BJ (cell line): ENCODE results near the gene FBXO47. TPM values are rescaled to one million over a fixed set of nuclear protein-coding genes. Genes with fewer than 3 reads are reported as not detected.
"Not testable (repeated sequence)": the region's sequence is repeated elsewhere in the genome, so short reads cannot be mapped to it uniquely, and the experiment has no call there.

Source experiments
- CTCF ChIA-PET: fragments of 350-600 bp; formaldehyde crosslinking; extraction: SDS; loops from one replicate; lab custom pipeline; 2021; ENCODE audit warnings: antibody characterized with exemption, inconsistent platforms; lab: Yijun Ruan, JAX
- POLR2A ChIA-PET: fragments of 300-600 bp; sonication (Branson Sonifier 250); formaldehyde crosslinking; extraction: SDS; loops from one replicate; lab custom pipeline; 2021; ENCODE audit warnings: antibody characterized with exemption; lab: Charles Lee
- DNase-seq: peaks from one replicate; pipeline ENCODE4 v3.0.0-alpha.2; 2011; ENCODE audit warnings: low read depth
- H3K27me3 ChIP-seq: 2 replicates; pipeline ENCODE4 v1.6.0; 2011; ENCODE audit warnings: low read length; ENCODE audit not compliant: control insufficient read depth, insufficient read depth
- H3K36me3 ChIP-seq: 2 replicates; pipeline ENCODE4 v1.5.1; 2011; ENCODE audit warnings: low read length; ENCODE audit not compliant: control insufficient read depth, insufficient read depth
- H3K4me3 ChIP-seq: 2 replicates; pipeline ENCODE4 v1.5.1; 2011; ENCODE audit warnings: low read depth, mild to moderate bottlenecking, control low read depth, low read length
- CTCF ChIP-seq: IDR thresholded peaks from 2 replicates; pipeline ENCODE4 v1.5.1; 2011; ENCODE audit warnings: low read depth, mild to moderate bottlenecking, control low read depth, inconsistent platforms, low read length, moderate library complexity; ENCODE audit not compliant: insufficient read depth
- polyA plus RNA-seq: library from polyadenylated mRNA; depleted of rRNA; stranded (reverse); fragments of >200 nt; gene quantifications from 2 replicates; pipeline ENCODE4 v1.2.3, GENCODE V29; 2011

Gene FBXO47
- polyA plus RNA-seq, 1 experiment = not detected

DNA sequence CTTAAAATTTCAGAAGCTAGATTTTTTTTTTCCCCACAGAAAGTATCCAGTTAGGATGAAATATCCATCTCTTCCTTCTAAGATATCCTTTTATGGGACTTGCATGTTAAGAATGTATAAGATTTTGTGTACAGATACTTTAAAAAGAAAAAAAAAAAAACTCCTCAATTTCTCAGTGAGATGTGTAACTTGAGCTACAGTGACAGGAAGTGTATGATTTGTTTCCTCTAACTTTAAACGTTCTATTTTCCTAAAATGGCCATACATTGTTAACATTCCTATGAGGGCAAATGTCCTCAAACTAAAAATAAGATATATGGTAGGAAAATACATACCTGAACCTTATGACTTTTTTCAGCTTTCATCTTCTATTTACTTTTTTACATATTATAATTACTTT is 8.9 kb downstream of the FBXO47 start:
- no peak for DNase-seq
- Histone ChIP-seq H3K36me3 (no peaks in the 10 kb centered on the region), H3K4me3 (no peak overlapping the region), H3K27me3 (no peaks in the 10 kb centered on the region)
- ChIA-PET CTCF (interaction anchor here (1.0 to 1.3 kb wide), 3 partner anchors 9 to 14 kb away, joined by 3 to 6 read pairs (median 3); partner anchors contain the start of gene FBXO47), POLR2A (interaction anchor here (0.5 to 0.7 kb wide), 2 partner anchors 90 to 274 kb away, joined by 3 to 16 read pairs; no protein-coding TSS in a partner anchor)
- TF ChIP-seq CTCF = no peak

DNA sequence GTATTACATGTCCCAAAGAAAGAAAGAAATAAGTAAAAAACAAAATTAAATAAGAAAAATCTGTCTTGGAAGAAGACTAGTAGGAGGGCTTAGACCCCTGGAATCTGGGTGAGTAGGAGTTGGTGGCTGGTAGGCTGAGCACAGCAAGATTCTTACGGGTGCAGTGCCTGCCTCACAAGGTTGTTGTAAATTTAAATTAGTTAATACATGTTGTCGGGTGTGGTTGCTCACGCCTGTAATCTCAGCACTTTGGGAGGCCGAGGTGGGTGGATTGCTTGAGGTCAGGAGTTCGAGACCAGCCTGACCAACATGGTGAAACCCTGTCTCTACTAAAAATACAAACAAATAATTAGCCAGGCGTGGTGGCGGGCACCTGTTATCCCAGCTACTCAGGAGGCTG is 13.4 kb downstream of the FBXO47 start:
- POLR2A ChIA-PET, CTCF ChIA-PET, DNase-seq, H3K4me3 ChIP-seq, H3K36me3 ChIP-seq, H3K27me3 ChIP-seq: not testable (repeated sequence)

- H3K36me3 ChIP-seq = no peaks in the 10 kb centered on the region
- ChIA-PET CTCF (interaction anchor here (0.7 kb wide), 1 partner anchor 627 kb away, joined by 3 read pairs; no protein-coding TSS in a partner anchor), POLR2A (no interaction called here)
- no peak for TF ChIP-seq CTCF
- H3K27me3 ChIP-seq = no peaks in the 10 kb centered on the region
- no peak for DNase-seq
- no peak overlapping the region for H3K4me3 ChIP-seq
Observed at GRCh38 chr17:38947189-38947588, 20.0 kb downstream of the FBXO47 start.

DNA sequence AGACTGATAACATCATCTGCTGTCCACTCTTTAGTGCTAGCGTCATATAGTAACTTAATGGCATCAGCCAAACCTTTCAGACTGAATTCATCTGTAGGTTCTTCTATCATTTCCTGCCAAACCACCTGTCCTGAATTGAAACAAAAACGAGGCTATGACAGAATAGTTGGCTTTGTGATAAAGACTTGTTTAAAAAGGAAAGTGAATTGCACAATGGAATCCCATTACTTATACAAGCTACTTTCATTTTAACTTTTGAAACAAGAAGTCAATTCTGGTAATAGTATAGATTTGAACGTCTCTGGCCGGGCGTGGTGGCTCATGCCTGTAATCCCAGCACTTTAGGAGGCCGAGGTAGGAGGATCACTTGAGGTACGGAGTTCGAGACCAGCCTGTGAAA is 23.6 kb downstream of the FBXO47 start:
- H3K36me3 ChIP-seq = no peaks in the 10 kb centered on the region
- ChIA-PET CTCF (interaction anchor here (0.9 kb wide), 1 partner anchor 11 kb away, joined by 3 read pairs; no protein-coding TSS in a partner anchor), POLR2A (no interaction called here)
- H3K27me3 ChIP-seq = no peaks in the 10 kb centered on the region
- no peak for TF ChIP-seq CTCF
- DNase-seq = no peak
- H3K4me3 ChIP-seq = no peak overlapping the region

DNA sequence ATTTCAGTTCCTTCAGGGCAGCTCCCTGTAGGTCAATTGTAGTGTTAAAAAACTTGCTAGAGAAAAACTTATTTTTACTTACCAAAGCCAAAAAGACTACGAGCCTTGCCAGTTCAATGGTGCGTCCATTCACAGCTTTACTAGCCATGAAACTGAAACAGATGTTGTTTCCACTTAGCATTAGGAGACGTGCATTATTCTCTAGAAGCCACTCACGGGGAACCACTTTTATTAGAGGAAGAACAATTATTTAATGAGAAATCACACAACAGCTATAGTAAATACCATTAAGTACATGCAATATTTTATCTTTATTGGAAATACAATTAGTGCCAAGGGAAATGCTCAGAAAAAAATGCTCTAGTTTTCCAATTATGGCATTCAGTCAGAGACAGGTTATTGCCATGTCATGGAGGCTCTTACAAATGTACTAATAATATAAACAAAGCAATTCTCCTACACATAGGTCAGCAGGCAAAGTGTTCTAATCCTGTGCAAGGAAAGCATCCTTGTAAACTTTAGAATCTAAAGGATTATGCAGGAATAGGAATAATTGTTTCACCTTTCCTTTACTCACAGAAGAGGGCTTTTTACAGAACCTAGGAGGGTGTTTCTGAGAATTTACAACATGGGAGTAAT is 24.4 kb downstream of the FBXO47 start:
- no peaks in the 10 kb centered on the region for H3K27me3 ChIP-seq
- no peak for TF ChIP-seq CTCF
- no peak overlapping the region for H3K4me3 ChIP-seq
- no peaks in the 10 kb centered on the region for H3K36me3 ChIP-seq
- POLR2A ChIA-PET = no interaction called here
- CTCF ChIA-PET = no interaction called here
- no peak for DNase-seq
